ENCODE results near the gene PDZD2. TPM values are rescaled to one million over a fixed set of nuclear protein-coding genes. Genes with fewer than 3 reads are reported as not detected.
"Not testable (repeated sequence)": the region's sequence is repeated elsewhere in the genome, so short reads cannot be mapped to it uniquely, and the experiment has no call there.

PDZD2 gene
- polyA plus RNA-seq, 3 donors = 16.9 to 20.2 (median 18.3) TPM

GRCh38 chr5:32080565-32080964, 441.6 kb downstream of the PDZD2 start:
- DNase-seq (ENCODE audit: low read depth in 3 of 3, low spot score in 2 of 3) = not testable (repeated sequence)

GRCh38 chr5:32082701-32083100, 443.8 kb downstream of the PDZD2 start:
- DNase-seq (ENCODE audit: low read depth in 3 of 3, low spot score in 2 of 3) = no peak

- no peak for DNase-seq (ENCODE audit: low read depth in 3 of 3, low spot score in 2 of 3)
Measured at GRCh38 chr5:32083981-32084430, 445.1 kb downstream of the PDZD2 start.

- no peak for DNase-seq (ENCODE audit: low read depth in 3 of 3, low spot score in 2 of 3)
Measured at GRCh38 chr5:32087086-32088082, 448.5 kb downstream of the PDZD2 start.

GRCh38 chr5:32088214-32088613, 449.3 kb downstream of the PDZD2 start:
- DNase-seq (ENCODE audit: low read depth in 3 of 3, low spot score in 2 of 3) = no peak

- no peak for DNase-seq (ENCODE audit: low read depth in 3 of 3, low spot score in 2 of 3)
Measured at GRCh38 chr5:32089146-32090000, 450.4 kb downstream of the PDZD2 start.

- DNase-seq (ENCODE audit: low read depth in 3 of 3, low spot score in 2 of 3) = no peak
Measured at GRCh38 chr5:32090026-32090754, 451.3 kb downstream of the PDZD2 start.

- no peak for DNase-seq (ENCODE audit: low read depth in 3 of 3, low spot score in 2 of 3)
Measured at GRCh38 chr5:32090755-32091128, 451.8 kb downstream of the PDZD2 start.

GRCh38 chr5:32092938-32093812, 454.2 kb downstream of the PDZD2 start:
- DNase-seq (ENCODE audit: low read depth in 3 of 3, low spot score in 2 of 3) = peak in 2 of 3 donors; percentile 53 to 63

GRCh38 chr5:32094691-32095090, 455.8 kb downstream of the PDZD2 start:
- DNase-seq (ENCODE audit: low read depth in 3 of 3, low spot score in 2 of 3) = no peak

GRCh38 chr5:32095261-32095671, 456.3 kb downstream of the PDZD2 start:
- no peak for DNase-seq (ENCODE audit: low read depth in 3 of 3, low spot score in 2 of 3)

- DNase-seq (ENCODE audit: low read depth in 3 of 3, low spot score in 2 of 3) = no peak
Measured at GRCh38 chr5:32096891-32097595, 458.1 kb downstream of the PDZD2 start.

- no peak for DNase-seq (ENCODE audit: low read depth in 3 of 3, low spot score in 2 of 3)
Measured at GRCh38 chr5:32098291-32098690, 459.4 kb downstream of the PDZD2 start.

- DNase-seq (ENCODE audit: low read depth in 3 of 3, low spot score in 2 of 3) = no peak
Measured at GRCh38 chr5:32098890-32099310, 460.0 kb downstream of the PDZD2 start.

GRCh38 chr5:32099486-32100035, 460.6 kb downstream of the PDZD2 start:
- DNase-seq (ENCODE audit: low read depth in 3 of 3, low spot score in 2 of 3) = no peak

GRCh38 chr5:32100230-32100629, 461.3 kb downstream of the PDZD2 start:
- no peak for DNase-seq (ENCODE audit: low read depth in 3 of 3, low spot score in 2 of 3)

- DNase-seq (ENCODE audit: low read depth in 3 of 3, low spot score in 2 of 3) = no peak
Measured at GRCh38 chr5:32100691-32101302, 461.9 kb downstream of the PDZD2 start.

- no peak for DNase-seq (ENCODE audit: low read depth in 3 of 3, low spot score in 2 of 3)
Measured at GRCh38 chr5:32102254-32102986, 463.5 kb downstream of the PDZD2 start.

All from right renal cortex interstitium (tissue), 3 donors.